Measurements from ENCODE around the gene GPR75.
"Not testable (repeated sequence)": the region's sequence is repeated elsewhere in the genome, so short reads cannot be mapped to it uniquely, and the experiment has no call there.

The GPR75 gene

GRCh38 chr2:53851052-53851757 is 8.6 kb downstream of the GPR75 start:
- not testable (repeated sequence) for H3K4me1 ChIP-seq (ENCODE audit: control insufficient read depth, insufficient read depth, low read length); H3K9ac ChIP-seq (ENCODE audit: low read depth, low read length); H3K9me3 ChIP-seq (ENCODE audit: control insufficient read depth, insufficient read depth, low read length); H3K36me3 ChIP-seq (ENCODE audit: control insufficient read depth, insufficient read depth, low read length); H3K27me3 ChIP-seq (ENCODE audit: control insufficient read depth, insufficient read depth, low read length); H3K4me3 ChIP-seq (ENCODE audit: low read depth, low read length)

GRCh38 chr2:53848062-53848461 is 11.7 kb downstream of the GPR75 start:
- H3K9ac ChIP-seq (ENCODE audit: low read depth, low read length): no peak overlapping the region
- H3K27me3 ChIP-seq (ENCODE audit: control insufficient read depth, insufficient read depth, low read length): no peaks in the 10 kb centered on the region
- no peak overlapping the region for H3K4me3 ChIP-seq (ENCODE audit: low read depth, low read length)
- H3K9me3 ChIP-seq (ENCODE audit: control insufficient read depth, insufficient read depth, low read length): no peaks in the 10 kb centered on the region
- no peaks in the 10 kb centered on the region for H3K36me3 ChIP-seq (ENCODE audit: control insufficient read depth, insufficient read depth, low read length)
- H3K4me1 ChIP-seq (ENCODE audit: control insufficient read depth, insufficient read depth, low read length): no peaks in the 10 kb centered on the region

- Histone ChIP-seq H3K4me1 (ENCODE audit: control insufficient read depth, insufficient read depth, low read length) (no peaks in the 10 kb centered on the region), H3K9me3 (ENCODE audit: control insufficient read depth, insufficient read depth, low read length) (no peaks in the 10 kb centered on the region), H3K4me3 (ENCODE audit: low read depth, low read length) (no peak overlapping the region), H3K36me3 (ENCODE audit: control insufficient read depth, insufficient read depth, low read length) (no peaks in the 10 kb centered on the region), H3K9ac (ENCODE audit: low read depth, low read length) (no peak overlapping the region), H3K27me3 (ENCODE audit: control insufficient read depth, insufficient read depth, low read length) (no peaks in the 10 kb centered on the region)
Measured at GRCh38 chr2:53843595-53843994, 16.2 kb downstream of the GPR75 start.

GRCh38 chr2:53842891-53843290 is 16.9 kb downstream of the GPR75 start:
- Histone ChIP-seq H3K27me3 (ENCODE audit: control insufficient read depth, insufficient read depth, low read length) (no peaks in the 10 kb centered on the region), H3K9ac (ENCODE audit: low read depth, low read length) (no peak overlapping the region), H3K9me3 (ENCODE audit: control insufficient read depth, insufficient read depth, low read length) (no peaks in the 10 kb centered on the region), H3K4me3 (ENCODE audit: low read depth, low read length) (no peak overlapping the region), H3K4me1 (ENCODE audit: control insufficient read depth, insufficient read depth, low read length) (no peaks in the 10 kb centered on the region), H3K36me3 (ENCODE audit: control insufficient read depth, insufficient read depth, low read length) (no peaks in the 10 kb centered on the region)

- not testable (repeated sequence) for H3K36me3 ChIP-seq (ENCODE audit: control insufficient read depth, insufficient read depth, low read length); H3K4me3 ChIP-seq (ENCODE audit: low read depth, low read length); H3K9me3 ChIP-seq (ENCODE audit: control insufficient read depth, insufficient read depth, low read length); H3K9ac ChIP-seq (ENCODE audit: low read depth, low read length); H3K27me3 ChIP-seq (ENCODE audit: control insufficient read depth, insufficient read depth, low read length); H3K4me1 ChIP-seq (ENCODE audit: control insufficient read depth, insufficient read depth, low read length)
Measured at GRCh38 chr2:53841651-53842050, 18.1 kb downstream of the GPR75 start.

- Histone ChIP-seq H3K9me3 (ENCODE audit: control insufficient read depth, insufficient read depth, low read length) (no peaks in the 10 kb centered on the region), H3K36me3 (ENCODE audit: control insufficient read depth, insufficient read depth, low read length) (no peaks in the 10 kb centered on the region), H3K27me3 (ENCODE audit: control insufficient read depth, insufficient read depth, low read length) (no peaks in the 10 kb centered on the region), H3K4me1 (ENCODE audit: control insufficient read depth, insufficient read depth, low read length) (no peaks in the 10 kb centered on the region), H3K4me3 (ENCODE audit: low read depth, low read length) (no peak overlapping the region), H3K9ac (ENCODE audit: low read depth, low read length) (no peak overlapping the region)
Measured at GRCh38 chr2:53840580-53840979, 19.2 kb downstream of the GPR75 start.

- not testable (repeated sequence) for H3K9me3 ChIP-seq (ENCODE audit: control insufficient read depth, insufficient read depth, low read length); H3K4me3 ChIP-seq (ENCODE audit: low read depth, low read length); H3K27me3 ChIP-seq (ENCODE audit: control insufficient read depth, insufficient read depth, low read length); H3K36me3 ChIP-seq (ENCODE audit: control insufficient read depth, insufficient read depth, low read length); H3K9ac ChIP-seq (ENCODE audit: low read depth, low read length); H3K4me1 ChIP-seq (ENCODE audit: control insufficient read depth, insufficient read depth, low read length)
Measured at GRCh38 chr2:53829980-53830290, 29.8 kb downstream of the GPR75 start.

- H3K27me3 ChIP-seq (ENCODE audit: control insufficient read depth, insufficient read depth, low read length): no peaks in the 10 kb centered on the region
- no peaks in the 10 kb centered on the region for H3K36me3 ChIP-seq (ENCODE audit: control insufficient read depth, insufficient read depth, low read length)
Measured at GRCh38 chr2:53829273-53829979, 30.3 kb downstream of the GPR75 start.

GRCh38 chr2:53828331-53828730 is 31.4 kb downstream of the GPR75 start:
- H3K4me1 ChIP-seq (ENCODE audit: control insufficient read depth, insufficient read depth, low read length): peaks cover 7% of the 10 kb centered on the region

More at GRCh38 chr2:53829273-53829979, 30.3 kb downstream of the GPR75 start:
- H3K4me1 ChIP-seq (ENCODE audit: control insufficient read depth, insufficient read depth, low read length): peaks cover 7% of the 10 kb centered on the region
- H3K9me3 ChIP-seq (ENCODE audit: control insufficient read depth, insufficient read depth, low read length): no peaks in the 10 kb centered on the region
- H3K4me3 ChIP-seq (ENCODE audit: low read depth, low read length): no peak overlapping the region
- H3K9ac ChIP-seq (ENCODE audit: low read depth, low read length): no peak overlapping the region

GRCh38 chr2:53827398-53828175 is 32.2 kb downstream of the GPR75 start:
- H3K9ac ChIP-seq (ENCODE audit: low read depth, low read length): no peak overlapping the region
- H3K4me1 ChIP-seq (ENCODE audit: control insufficient read depth, insufficient read depth, low read length): peaks cover 7% of the 10 kb centered on the region
- H3K4me3 ChIP-seq (ENCODE audit: low read depth, low read length): no peak overlapping the region
- H3K27me3 ChIP-seq (ENCODE audit: control insufficient read depth, insufficient read depth, low read length): no peaks in the 10 kb centered on the region
- H3K36me3 ChIP-seq (ENCODE audit: control insufficient read depth, insufficient read depth, low read length): no peaks in the 10 kb centered on the region
- H3K9me3 ChIP-seq (ENCODE audit: control insufficient read depth, insufficient read depth, low read length): no peaks in the 10 kb centered on the region

More at GRCh38 chr2:53828331-53828730, 31.4 kb downstream of the GPR75 start:
- Histone ChIP-seq H3K36me3 (ENCODE audit: control insufficient read depth, insufficient read depth, low read length) (no peaks in the 10 kb centered on the region), H3K9ac (ENCODE audit: low read depth, low read length) (no peak overlapping the region), H3K4me3 (ENCODE audit: low read depth, low read length) (no peak overlapping the region), H3K27me3 (ENCODE audit: control insufficient read depth, insufficient read depth, low read length) (no peaks in the 10 kb centered on the region), H3K9me3 (ENCODE audit: control insufficient read depth, insufficient read depth, low read length) (no peaks in the 10 kb centered on the region)

GRCh38 chr2:53826587-53827397 is 33.0 kb downstream of the GPR75 start:
- Histone ChIP-seq H3K9ac (ENCODE audit: low read depth, low read length) (no peak overlapping the region), H3K36me3 (ENCODE audit: control insufficient read depth, insufficient read depth, low read length) (no peaks in the 10 kb centered on the region), H3K4me3 (ENCODE audit: low read depth, low read length) (no peak overlapping the region), H3K9me3 (ENCODE audit: control insufficient read depth, insufficient read depth, low read length) (no peaks in the 10 kb centered on the region), H3K4me1 (ENCODE audit: control insufficient read depth, insufficient read depth, low read length) (peaks cover 7% of the 10 kb centered on the region), H3K27me3 (ENCODE audit: control insufficient read depth, insufficient read depth, low read length) (no peaks in the 10 kb centered on the region)

Data from iPS-15b (cell line).